HG03354 (cell line): ENCODE data around the gene MOCS3.
A peak's percentile ranks its signal among the peaks of the same experiment; 100 is the strongest.

Experiments
- ATAC-seq: cut with Tn5 transposase; IDR thresholded peaks from one replicate; pipeline ENCODE4 v1.9.1; 2021; ENCODE audit warnings: mild to moderate bottlenecking; ENCODE audit not compliant: unreplicated experiment, poor library complexity, severe bottlenecking

The MOCS3 gene

DNA sequence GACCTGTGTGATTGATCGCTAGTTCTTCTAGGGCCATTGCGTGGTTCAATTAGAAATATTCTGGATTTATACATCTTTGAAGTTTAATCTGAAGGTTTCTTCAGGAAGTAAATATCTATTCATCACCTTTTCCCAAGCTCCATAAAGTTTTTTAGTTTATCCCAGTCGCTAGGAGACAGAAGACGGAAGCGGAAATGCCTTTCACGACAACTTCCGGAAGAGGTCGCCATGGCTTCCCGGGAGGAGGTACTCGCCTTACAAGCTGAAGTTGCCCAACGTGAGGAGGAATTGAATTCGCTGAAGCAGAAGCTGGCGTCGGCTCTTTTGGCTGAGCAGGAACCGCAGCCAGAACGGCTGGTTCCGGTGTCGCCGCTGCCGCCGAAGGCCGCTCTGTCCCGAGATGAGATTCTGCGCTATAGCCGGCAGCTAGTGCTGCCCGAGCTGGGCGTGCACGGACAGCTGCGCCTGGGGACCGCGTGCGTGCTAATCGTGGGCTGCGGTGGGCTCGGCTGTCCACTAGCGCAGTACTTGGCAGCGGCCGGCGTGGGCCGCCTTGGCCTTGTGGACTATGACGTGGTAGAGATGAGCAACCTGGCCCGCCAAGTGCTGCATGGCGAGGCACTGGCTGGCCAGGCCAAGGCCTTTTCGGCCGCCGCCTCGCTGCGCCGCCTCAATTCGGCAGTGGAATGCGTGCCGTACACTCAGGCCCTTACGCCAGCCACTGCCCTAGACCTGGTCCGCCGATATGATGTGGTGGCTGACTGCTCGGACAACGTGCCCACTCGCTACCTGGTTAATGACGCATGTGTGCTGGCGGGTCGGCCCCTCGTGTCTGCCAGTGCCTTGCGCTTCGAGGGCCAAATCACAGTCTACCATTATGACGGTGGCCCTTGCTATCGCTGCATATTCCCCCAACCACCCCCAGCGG lies at the start of gene MOCS3:
TSS of gene MOCS3 (plus strand) at position 204 of the 928 bp plus-strand sequence. CDS start at position 229, 25 bp downstream.
- ATAC-seq = peak; percentile 78

- ATAC-seq = no peak
Measured at GRCh38 chr20:50909413-50909812, 49.2 kb upstream of the MOCS3 start.

GRCh38 chr20:50911030-50911429 lies 47.6 kb upstream of the MOCS3 start:
- ATAC-seq = no peak

DNA sequence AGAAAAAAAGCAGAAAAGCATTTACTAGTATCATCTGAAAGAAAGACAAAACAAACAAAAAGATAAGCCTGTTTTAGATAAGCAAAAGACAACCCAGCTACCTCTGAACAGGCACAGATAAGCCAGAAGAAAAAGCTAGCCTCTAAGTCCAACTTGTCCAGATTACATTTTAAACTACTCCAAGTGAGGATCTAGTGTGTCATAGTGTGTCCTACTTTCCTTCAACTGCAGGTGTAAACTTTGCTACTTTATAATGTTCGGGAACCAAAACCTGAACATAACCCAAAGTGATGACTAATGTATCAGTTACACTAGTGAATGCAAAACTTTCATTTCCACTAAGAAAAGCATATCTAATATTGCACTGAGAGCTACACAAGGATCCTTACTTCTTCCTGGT lies 46.9 kb upstream of the MOCS3 start:
- ATAC-seq = no peak

DNA sequence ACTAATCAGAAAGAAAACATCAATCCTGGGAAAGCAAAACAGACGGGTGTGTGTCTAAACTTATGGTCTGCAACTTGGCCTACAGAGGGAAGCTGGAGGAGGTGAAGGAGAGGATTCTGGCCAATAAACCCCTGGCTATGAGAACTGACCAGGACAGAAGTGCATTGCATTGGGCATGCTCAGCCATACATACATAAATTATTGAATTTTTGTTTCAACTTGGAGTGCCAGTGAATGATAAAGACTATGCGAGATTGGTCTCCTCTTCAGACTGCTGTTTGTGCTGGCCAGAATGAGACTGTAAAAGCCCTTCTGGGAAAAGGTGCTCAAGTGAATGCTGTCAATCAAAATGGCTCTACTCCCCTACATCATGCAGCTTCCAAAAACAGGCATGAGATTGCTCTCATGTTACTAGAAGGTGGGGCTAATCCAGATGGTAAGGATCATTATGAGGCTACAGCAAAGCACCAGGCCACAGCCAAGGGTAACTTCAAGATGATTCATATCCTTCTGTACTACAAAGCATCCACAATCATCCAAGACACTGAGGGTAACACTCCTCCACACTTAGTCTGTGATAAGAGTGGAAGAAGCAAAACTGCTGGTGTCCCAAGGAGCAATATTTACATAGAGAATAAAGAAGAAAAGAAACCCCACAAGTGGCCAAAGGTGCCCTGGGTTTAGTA lies 44.8 kb upstream of the MOCS3 start:
- no peak for ATAC-seq

DNA sequence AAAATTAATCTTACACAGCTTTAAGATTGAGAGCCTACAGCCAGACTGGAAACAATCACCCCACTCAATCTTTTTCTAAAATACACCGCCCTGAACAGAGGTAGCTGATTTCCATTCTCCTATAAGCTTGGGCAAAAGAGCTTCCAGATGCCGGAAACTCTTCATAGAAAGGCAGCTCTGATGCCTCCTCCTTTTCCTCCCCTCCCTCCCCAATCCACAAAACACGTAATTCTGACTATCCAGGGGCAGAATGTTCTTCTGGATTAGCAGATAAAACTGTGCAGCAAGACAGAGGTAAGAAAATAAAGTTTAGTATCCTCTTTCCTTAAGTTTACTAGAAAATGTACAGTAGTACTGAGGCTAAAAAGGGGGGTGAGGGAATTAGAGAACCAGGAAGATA lies 43.2 kb upstream of the MOCS3 start:
- no peak for ATAC-seq

- ATAC-seq = no peak
Measured at GRCh38 chr20:50916257-50916656, 42.4 kb upstream of the MOCS3 start.

- no peak for ATAC-seq
Measured at GRCh38 chr20:50916934-50917333, 41.7 kb upstream of the MOCS3 start.

DNA sequence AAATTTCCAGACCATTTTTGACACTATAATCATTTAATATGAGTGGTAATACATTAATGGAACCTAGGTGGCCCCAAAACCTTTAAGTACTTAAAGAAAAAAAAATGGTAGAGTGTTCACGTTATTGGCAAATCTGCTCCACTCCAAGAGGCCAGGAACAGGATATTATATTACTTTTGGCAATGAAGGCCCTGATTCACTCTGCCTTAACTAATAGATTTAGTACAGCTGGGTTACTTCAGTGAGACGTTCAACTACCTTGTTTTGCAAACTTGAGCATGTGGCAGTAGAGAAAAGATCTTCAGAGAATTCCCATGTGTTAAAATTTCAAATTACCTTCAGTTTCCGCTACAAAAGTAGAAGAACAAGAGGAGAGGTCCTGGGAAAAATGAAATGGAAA lies 40.2 kb upstream of the MOCS3 start:
- no peak for ATAC-seq

DNA sequence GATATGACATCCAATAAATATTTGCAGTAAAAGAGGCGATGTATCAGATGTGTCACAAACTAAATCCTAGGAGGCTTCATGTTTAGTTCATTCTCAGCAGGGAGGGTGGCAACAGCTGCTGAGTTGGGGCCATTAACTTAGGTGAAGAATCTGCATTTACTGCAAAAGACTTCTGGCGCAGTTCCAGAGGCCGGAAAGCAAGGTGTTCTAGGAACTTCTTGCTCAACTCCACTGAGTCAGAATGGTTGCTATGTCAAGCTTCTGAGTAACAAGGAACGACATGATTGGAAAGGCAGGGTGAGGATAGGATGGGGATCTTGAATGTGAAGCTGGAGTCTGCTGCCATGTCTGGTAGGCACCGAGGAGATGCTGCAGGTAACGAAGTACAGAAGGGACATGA lies 39.1 kb upstream of the MOCS3 start:
- no peak for ATAC-seq

- peak; percentile 45 for ATAC-seq
Measured at GRCh38 chr20:50920997-50921396, 37.6 kb upstream of the MOCS3 start.

DNA sequence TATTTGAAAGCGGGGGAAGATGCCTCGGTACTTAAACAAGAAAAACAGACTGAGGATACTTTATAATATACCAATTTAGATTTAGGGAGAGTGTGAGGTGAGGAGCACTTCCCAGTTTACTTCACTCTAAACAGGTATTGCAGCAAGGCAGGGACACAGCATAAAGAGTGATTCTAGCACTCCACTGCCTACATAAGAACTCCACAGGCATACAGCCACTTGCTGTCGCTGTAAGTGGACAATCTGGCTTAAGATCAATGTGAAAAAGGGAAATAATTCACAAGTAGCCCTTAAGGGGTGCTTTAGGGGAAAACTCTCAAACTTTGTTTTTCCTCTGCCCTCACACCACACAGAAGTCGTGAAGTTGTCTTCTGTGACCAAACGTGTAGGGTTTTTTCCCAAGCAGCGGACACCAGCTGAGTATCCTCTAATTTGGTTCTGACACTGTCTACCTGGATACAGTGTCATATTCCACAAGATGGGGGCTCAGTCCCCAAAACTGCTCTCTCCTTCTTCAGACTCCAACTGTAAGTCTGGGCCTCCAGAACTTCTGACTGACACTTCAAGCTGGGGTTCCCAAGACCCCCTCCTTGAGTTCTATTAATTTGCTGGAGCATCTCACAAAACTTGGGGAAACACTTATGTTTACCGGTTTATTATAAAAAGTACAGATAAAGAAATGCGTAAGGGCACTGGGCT lies 36.7 kb upstream of the MOCS3 start:
- ATAC-seq = no peak

GRCh38 chr20:50924261-50924920 lies 34.2 kb upstream of the MOCS3 start:
- ATAC-seq = no peak

DNA sequence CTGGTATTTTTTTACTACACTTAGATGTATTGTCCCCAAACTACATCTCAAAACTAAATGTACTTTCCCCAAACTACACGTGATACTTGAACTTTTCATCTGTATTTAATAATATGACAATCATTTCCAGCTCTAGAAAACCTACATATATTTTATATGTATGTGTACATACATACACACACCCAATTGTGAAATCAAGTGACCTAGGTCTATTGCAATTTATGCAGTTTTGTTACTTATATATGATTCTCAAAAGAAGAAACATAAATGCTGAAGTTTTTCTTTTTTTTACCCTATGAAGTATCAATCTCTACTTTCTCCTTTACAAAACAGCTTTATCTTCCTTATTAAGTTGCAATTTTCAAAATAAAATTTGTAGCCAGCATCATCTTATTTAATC lies 32.1 kb upstream of the MOCS3 start:
- no peak for ATAC-seq

- no peak for ATAC-seq
Measured at GRCh38 chr20:50928469-50928868, 30.1 kb upstream of the MOCS3 start.

DNA sequence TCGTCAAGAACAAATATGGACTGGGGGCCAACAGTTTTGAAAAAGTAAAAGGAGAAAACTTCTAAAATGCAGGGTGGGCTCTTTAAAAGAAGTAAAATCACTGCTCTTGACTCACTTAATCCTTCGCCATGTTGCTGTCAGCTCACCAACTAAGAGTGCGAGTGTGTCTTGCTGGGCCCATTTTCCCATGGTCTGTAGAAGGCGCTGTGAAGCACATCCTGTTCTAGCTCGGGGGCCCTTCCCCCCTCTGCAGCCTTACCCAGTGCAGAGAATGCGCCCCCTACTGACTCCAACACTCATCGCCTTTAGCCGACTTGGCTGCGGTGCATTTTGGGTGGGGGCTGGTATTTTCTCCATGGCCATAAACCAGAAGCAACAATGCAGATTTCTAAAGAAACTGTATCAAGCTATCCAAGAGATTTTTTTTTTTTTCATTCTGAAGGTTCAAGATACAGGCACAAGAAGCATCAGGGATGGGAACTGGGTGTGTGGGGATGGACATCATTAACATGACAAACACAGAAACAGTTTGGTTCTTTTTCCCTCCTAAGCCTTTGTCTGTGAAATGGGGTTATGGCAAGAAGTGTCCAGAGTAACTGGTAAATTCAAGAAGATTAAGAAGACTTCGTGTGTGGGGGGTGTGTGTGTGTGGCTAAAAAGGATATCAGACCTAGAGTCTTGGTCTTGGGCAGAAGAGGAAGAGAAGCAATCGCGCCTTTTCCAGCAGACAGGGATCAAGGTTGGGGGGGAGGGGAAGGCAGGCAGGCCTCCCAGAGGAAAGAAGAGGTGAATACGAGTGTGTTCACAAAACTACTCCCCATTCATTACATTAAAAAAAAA lies 29.1 kb upstream of the MOCS3 start:
- peak; percentile 69 for ATAC-seq

DNA sequence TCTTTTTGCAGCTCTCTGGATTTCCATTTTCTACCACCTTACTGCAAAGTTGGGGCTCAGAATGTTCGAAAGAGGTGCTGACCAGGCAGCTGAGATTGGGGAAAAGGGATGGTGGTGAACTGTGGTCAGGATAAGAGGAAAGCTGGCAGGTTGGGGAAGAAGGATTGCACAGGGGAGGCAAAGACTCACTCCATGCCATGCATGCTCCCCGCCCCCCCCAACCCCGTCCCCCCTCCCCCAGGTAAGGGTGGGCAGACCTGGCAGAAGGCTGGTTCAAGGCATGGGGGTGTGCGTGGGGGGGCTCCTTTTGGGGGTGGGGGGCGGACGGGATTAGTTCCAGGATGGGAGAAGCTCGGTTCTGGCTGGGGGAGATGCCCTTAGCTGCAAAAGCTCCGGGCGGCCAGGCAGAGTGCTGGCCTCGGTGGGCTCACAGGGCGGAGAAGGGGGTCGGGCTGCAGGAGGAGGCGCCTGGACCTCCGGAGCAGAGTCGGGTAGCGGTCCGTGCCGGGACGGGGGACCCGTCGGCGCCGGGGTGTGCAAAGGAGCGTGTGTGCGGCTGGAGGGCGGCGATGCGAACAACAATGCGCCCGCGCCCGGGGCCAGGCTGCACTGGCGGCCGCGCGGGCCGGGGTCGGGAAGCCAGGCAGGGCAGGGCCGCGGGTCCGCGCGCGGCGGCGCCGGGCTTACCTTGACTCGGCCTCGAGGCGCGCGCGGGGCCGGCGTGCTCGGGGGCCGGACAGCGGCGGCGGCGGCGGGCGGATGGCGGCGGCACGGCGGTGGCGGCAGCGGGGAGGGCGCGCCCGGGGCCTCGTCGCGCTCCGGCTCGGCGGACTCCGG lies 28.3 kb upstream of the MOCS3 start:
- peak; percentile 9 for ATAC-seq

GRCh38 chr20:50930976-50931305 lies 27.7 kb upstream of the MOCS3 start:
- ATAC-seq = peak; percentile 30
